HEK293 (cell line): ENCODE data around the gene COL25A1.

Experiments used
- KLF16 ChIP-seq: fragments of 450-650 bp; formaldehyde crosslinking; IDR thresholded peaks from 2 replicates; pipeline ENCODE4 v1.5.1; 2017; ENCODE audit warnings: missing biosample characterization, missing genetic modification characterization
- YY1 ChIP-seq: fragments of 450-650 bp; formaldehyde crosslinking; IDR thresholded peaks from 2 replicates; pipeline ENCODE4 v1.5.1; 2018; ENCODE audit warnings: missing biosample characterization, missing genetic modification characterization
- ZNF335 ChIP-seq: fragments of 450-650 bp; formaldehyde crosslinking; conservative IDR thresholded peaks from 2 replicates; pipeline ENCODE4 v1.5.1; 2016; ENCODE audit warnings: missing biosample characterization, missing genetic modification characterization
- ZNF423 ChIP-seq: fragments of 450-650 bp; formaldehyde crosslinking; IDR thresholded peaks from 2 replicates; pipeline ENCODE4 v1.5.1; 2016; ENCODE audit warnings: missing biosample characterization, missing genetic modification characterization
- TF ChIP-seq, protein P1 (sequence below): fragments of 450-650 bp; formaldehyde crosslinking; IDR thresholded peaks from 2 replicates; pipeline ENCODE4 v1.5.1; 2016; ENCODE audit warnings: missing biosample characterization, missing genetic modification characterization
- TF ChIP-seq, protein P2 (sequence below): fragments of 450-650 bp; formaldehyde crosslinking; IDR thresholded peaks from 2 replicates; pipeline ENCODE4 v1.5.1; 2016; ENCODE audit warnings: missing biosample characterization, missing genetic modification characterization

GRCh38 chr4:109263721-109264120 lies 38.7 kb downstream of the COL25A1 start:
- no peak for TF ChIP-seq YY1 (tag by site-specific recombination)
- no peak for TF ChIP-seq ZNF423
- TF ChIP-seq, protein P1, sequence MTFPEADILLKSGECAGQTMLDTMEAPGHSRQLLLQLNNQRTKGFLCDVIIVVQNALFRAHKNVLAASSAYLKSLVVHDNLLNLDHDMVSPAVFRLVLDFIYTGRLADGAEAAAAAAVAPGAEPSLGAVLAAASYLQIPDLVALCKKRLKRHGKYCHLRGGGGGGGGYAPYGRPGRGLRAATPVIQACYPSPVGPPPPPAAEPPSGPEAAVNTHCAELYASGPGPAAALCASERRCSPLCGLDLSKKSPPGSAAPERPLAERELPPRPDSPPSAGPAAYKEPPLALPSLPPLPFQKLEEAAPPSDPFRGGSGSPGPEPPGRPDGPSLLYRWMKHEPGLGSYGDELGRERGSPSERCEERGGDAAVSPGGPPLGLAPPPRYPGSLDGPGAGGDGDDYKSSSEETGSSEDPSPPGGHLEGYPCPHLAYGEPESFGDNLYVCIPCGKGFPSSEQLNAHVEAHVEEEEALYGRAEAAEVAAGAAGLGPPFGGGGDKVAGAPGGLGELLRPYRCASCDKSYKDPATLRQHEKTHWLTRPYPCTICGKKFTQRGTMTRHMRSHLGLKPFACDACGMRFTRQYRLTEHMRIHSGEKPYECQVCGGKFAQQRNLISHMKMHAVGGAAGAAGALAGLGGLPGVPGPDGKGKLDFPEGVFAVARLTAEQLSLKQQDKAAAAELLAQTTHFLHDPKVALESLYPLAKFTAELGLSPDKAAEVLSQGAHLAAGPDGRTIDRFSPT, result no peak
- TF ChIP-seq, protein P2, sequence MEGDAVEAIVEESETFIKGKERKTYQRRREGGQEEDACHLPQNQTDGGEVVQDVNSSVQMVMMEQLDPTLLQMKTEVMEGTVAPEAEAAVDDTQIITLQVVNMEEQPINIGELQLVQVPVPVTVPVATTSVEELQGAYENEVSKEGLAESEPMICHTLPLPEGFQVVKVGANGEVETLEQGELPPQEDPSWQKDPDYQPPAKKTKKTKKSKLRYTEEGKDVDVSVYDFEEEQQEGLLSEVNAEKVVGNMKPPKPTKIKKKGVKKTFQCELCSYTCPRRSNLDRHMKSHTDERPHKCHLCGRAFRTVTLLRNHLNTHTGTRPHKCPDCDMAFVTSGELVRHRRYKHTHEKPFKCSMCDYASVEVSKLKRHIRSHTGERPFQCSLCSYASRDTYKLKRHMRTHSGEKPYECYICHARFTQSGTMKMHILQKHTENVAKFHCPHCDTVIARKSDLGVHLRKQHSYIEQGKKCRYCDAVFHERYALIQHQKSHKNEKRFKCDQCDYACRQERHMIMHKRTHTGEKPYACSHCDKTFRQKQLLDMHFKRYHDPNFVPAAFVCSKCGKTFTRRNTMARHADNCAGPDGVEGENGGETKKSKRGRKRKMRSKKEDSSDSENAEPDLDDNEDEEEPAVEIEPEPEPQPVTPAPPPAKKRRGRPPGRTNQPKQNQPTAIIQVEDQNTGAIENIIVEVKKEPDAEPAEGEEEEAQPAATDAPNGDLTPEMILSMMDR (tag by site-specific recombination), result no peak
- TF ChIP-seq KLF16, result no peak
- TF ChIP-seq ZNF335 (tag by site-specific recombination), result no peak
